Suprapubic skin (tissue), 4 donors: ENCODE measurements around the gene F5. TPM values are rescaled to one million over a fixed set of nuclear protein-coding genes. Genes with fewer than 3 reads are reported as not detected.

ENCODE experiments used
- DNase-seq, 2 donors: peaks; one replicate each; pipeline ENCODE4 v3.0.0-alpha.2; 2019; ENCODE audit warnings: low spot score in 2 of 2
- H3K27ac ChIP-seq: fragments of 200-600 bp; sonication (generic); one replicate; pipeline ENCODE4 v1.5.1; 2019
- H3K27me3 ChIP-seq: fragments of 200-600 bp; sonication (generic); one replicate; pipeline ENCODE4 v1.5.1; 2019
- H3K36me3 ChIP-seq: fragments of 200-600 bp; sonication (generic); one replicate; pipeline ENCODE4 v1.5.1; 2019
- H3K4me1 ChIP-seq: fragments of 200-600 bp; sonication (generic); one replicate; pipeline ENCODE4 v1.5.1; 2019
- H3K4me3 ChIP-seq: fragments of 200-600 bp; sonication (generic); one replicate; pipeline ENCODE4 v1.5.1; 2019; ENCODE audit warnings: mild to moderate bottlenecking
- H3K9me3 ChIP-seq: fragments of 200-600 bp; sonication (generic); one replicate; pipeline ENCODE4 v1.5.1; 2019
- EP300 ChIP-seq: sonication (generic); formaldehyde crosslinking; IDR thresholded peaks from one replicate; pipeline ENCODE4 v1.6.1; 2017; ENCODE audit warnings: antibody characterized with exemption
- POLR2A ChIP-seq, 2 donors: fragments of 450-650 bp; IDR thresholded peaks; one replicate each; pipeline ENCODE4 v1.6.1; 2017; ENCODE audit warnings: antibody characterized with exemption in 2 of 2, mild to moderate bottlenecking in 2 of 2, moderate library complexity in 2 of 2
- POLR2AphosphoS5 ChIP-seq, 3 donors: sonication (generic); formaldehyde crosslinking; IDR thresholded peaks; one replicate each; pipeline ENCODE4 v1.6.1; 2017; ENCODE audit warnings: antibody characterized with exemption in 3 of 3
- WGBS: methylation state at CpG from one replicate; pipeline ENCODE4 v1.1.5; 2018; 5-methylcytosine and 5-hydroxymethylcytosine counted together
- total RNA-seq, 4 donors: library from RNA; depleted of rRNA; stranded (reverse); fragments of >200 nt; gene quantifications; one replicate each; pipeline ENCODE4 v1.1.0, GENCODE V29; 2016
- TF ChIP-seq, protein P1 (sequence below), 2 donors: fragments of 200-600 bp in 1 of 2; fragments of 450-650 bp in 1 of 2; sonication (generic) in 1 of 2; IDR thresholded peaks; one replicate each; pipeline ENCODE4 v1.5.1; 2016 to 2019; ENCODE audit warnings: antibody characterized with exemption in 2 of 2, mild to moderate bottlenecking in 1 of 2, moderate library complexity in 1 of 2

F5 gene
- total RNA-seq, 4 donors from 2014 or later = 3.4 to 8.9 (median 5.4) TPM

DNA sequence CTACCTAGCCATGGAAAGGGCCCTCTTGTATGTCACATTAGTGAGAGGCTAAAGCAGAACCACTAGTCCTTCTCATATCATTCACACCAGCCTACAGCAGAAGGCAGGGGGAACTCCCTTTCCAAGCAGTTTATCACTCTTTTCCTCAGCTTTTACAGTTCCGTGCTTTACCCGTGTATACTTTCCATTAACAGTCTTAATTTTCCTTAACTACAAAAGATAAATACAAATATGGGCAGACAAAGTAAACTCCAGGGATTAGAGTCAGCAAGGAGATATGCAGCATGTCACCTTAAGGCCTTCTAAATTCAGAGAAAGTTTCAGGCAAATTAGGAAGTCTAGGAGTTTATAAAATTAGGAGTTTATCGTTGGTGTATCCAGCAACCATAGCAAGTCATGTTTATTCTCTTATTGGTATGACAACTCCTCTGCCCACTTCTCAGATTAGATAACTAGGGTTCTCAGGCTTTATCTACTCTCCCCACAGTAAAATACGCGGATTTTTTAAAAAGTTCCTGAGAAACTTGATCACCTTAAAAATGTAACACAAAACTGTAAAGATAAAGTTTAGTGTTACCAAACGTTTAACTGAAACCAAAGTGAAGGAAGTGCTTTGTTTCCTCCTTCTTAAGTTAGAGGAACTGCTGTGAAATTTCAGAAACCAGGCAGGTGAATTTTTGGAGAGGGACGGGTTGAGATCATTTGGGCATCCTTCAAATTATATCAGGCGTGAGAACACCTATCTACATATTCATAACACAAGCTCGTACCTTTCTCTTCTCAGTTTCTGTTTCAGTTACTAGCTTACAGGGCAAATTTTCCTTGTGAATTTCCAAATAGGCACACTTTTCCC, 57.8 kb downstream of the F5 start:
- Histone ChIP-seq H3K4me3 (peak overlapping the region; percentile 3), H3K27ac (peak overlapping the region; percentile 72), H3K4me1 (peaks cover 30% of the 10 kb centered on the region), H3K36me3 (no peaks in the 10 kb centered on the region), H3K27me3 (no peaks in the 10 kb centered on the region), H3K9me3 (no peaks in the 10 kb centered on the region)
- WGBS = 51% methylated on average over 9 of the region's 9 CpGs
- DNase-seq = no peak
- TF ChIP-seq EP300 = no peak
- no peak for TF ChIP-seq POLR2A (IDR thresholded peaks at IDR 0.05)

GRCh38 chr1:169527451-169528214, 58.6 kb downstream of the F5 start:
- Histone ChIP-seq H3K27ac (peak overlapping the region; percentile 72), H3K9me3 (no peaks in the 10 kb centered on the region), H3K27me3 (no peaks in the 10 kb centered on the region), H3K4me3 (no peak overlapping the region), H3K4me1 (peaks cover 30% of the 10 kb centered on the region), H3K36me3 (no peaks in the 10 kb centered on the region)
- DNase-seq = no peak
- WGBS = 52% methylated on average over 5 of the region's 5 CpGs
- TF ChIP-seq EP300 (no peak), POLR2AphosphoS5 (IDR thresholded peaks at IDR 0.05) (no peak), POLR2A (IDR thresholded peaks at IDR 0.05) (no peak)
- TF ChIP-seq, protein P1, sequence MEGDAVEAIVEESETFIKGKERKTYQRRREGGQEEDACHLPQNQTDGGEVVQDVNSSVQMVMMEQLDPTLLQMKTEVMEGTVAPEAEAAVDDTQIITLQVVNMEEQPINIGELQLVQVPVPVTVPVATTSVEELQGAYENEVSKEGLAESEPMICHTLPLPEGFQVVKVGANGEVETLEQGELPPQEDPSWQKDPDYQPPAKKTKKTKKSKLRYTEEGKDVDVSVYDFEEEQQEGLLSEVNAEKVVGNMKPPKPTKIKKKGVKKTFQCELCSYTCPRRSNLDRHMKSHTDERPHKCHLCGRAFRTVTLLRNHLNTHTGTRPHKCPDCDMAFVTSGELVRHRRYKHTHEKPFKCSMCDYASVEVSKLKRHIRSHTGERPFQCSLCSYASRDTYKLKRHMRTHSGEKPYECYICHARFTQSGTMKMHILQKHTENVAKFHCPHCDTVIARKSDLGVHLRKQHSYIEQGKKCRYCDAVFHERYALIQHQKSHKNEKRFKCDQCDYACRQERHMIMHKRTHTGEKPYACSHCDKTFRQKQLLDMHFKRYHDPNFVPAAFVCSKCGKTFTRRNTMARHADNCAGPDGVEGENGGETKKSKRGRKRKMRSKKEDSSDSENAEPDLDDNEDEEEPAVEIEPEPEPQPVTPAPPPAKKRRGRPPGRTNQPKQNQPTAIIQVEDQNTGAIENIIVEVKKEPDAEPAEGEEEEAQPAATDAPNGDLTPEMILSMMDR (IDR thresholded peaks at IDR 0.05) = no peak

GRCh38 chr1:169527001-169527400, 59.3 kb downstream of the F5 start:
- DNase-seq = no peak
- Histone ChIP-seq H3K9me3 (no peaks in the 10 kb centered on the region), H3K27ac (peak overlapping the region; percentile 72), H3K36me3 (no peaks in the 10 kb centered on the region), H3K4me3 (no peak overlapping the region), H3K27me3 (no peaks in the 10 kb centered on the region), H3K4me1 (peaks cover 30% of the 10 kb centered on the region)
- TF ChIP-seq EP300 (no peak), POLR2A (IDR thresholded peaks at IDR 0.05) (no peak), POLR2AphosphoS5 (IDR thresholded peaks at IDR 0.05) (no peak)
- TF ChIP-seq, protein P1 (IDR thresholded peaks at IDR 0.05) = no peak
- WGBS = 76% methylated on average over 3 of the region's 3 CpGs

DNA sequence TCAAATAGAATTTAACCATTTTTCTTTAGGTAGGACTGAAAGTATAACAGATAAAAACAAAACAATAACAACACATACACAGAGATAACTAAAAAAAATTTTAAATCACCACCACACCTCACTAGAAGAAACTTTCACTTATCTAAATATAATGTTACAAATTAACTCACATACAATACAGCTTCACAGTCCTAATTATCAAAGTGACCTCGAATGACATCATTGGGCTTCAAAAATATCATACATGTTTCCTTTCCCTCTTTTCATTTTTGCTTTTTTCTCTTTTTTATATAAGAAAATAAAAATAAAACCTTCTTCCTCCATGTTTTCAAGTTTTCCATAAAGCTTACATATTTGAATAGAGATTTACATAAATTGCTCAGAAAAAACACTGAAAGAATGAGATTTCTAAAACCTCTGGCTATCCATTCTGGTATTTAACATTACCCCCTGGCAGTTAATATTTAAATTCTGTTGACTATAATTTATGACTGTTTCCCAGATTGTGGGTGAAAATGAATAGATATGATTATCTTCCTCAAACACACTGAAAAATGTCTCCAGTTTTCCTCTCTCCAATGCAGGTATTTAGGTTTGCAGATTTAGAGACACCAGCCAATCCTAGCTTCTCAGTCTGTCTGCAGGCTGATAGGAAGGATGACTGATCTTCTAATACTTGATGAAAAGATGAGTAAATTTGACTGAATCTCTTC, 60.0 kb downstream of the F5 start:
- no peaks in the 10 kb centered on the region for H3K36me3 ChIP-seq
- no peak overlapping the region for H3K4me3 ChIP-seq
- DNase-seq = no peak
- 86% methylated on average over 1 of the region's 1 CpG for WGBS
- no peaks in the 10 kb centered on the region for H3K27me3 ChIP-seq
- H3K4me1 ChIP-seq = peaks cover 30% of the 10 kb centered on the region
- no peak overlapping the region for H3K27ac ChIP-seq
- TF ChIP-seq, protein P1 (IDR thresholded peaks at IDR 0.05) = no peak
- no peaks in the 10 kb centered on the region for H3K9me3 ChIP-seq

- no peak for DNase-seq
- Histone ChIP-seq H3K9me3 (no peaks in the 10 kb centered on the region), H3K4me3 (no peak overlapping the region), H3K27ac (no peak overlapping the region), H3K36me3 (no peaks in the 10 kb centered on the region), H3K27me3 (no peaks in the 10 kb centered on the region), H3K4me1 (peaks cover 30% of the 10 kb centered on the region)
- TF ChIP-seq EP300 (no peak), POLR2A (IDR thresholded peaks at IDR 0.05) (no peak), POLR2AphosphoS5 (IDR thresholded peaks at IDR 0.05) (no peak)
- 88% methylated on average over 1 of the region's 1 CpG for WGBS
Observed at GRCh38 chr1:169525391-169525790, 60.9 kb downstream of the F5 start.

DNA sequence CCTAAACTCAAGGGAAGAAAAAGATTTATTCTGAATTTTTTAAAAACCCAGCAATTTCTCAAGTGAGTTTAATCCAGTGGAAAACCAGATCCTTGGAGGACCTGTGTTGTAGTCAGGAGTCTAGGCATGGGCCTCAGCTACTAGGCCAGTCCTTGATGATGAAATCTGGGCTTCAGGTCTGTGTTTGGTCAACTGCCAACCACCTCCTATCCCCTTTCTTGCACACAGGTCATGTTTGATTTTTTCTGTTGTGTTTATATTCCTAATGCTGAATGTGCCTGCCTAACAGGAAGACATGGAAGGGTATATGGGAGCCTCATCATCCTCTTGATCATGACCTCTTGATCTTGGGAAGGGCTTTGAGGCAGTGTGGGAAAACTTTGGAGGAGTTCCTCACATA, 62.4 kb downstream of the F5 start:
- no peak for TF ChIP-seq EP300
- TF ChIP-seq POLR2A (IDR thresholded peaks at IDR 0.05) = no peak
- TF ChIP-seq POLR2AphosphoS5 (IDR thresholded peaks at IDR 0.05) = no peak
- TF ChIP-seq, protein P1 (IDR thresholded peaks at IDR 0.05) = no peak
- Histone ChIP-seq H3K27me3 (no peaks in the 10 kb centered on the region), H3K36me3 (no peaks in the 10 kb centered on the region)

More for the DNA sequence above, 62.4 kb downstream of the F5 start:
- no peaks in the 10 kb centered on the region for H3K9me3 ChIP-seq
- H3K4me3 ChIP-seq = no peak overlapping the region
- peaks cover 19% of the 10 kb centered on the region for H3K4me1 ChIP-seq
- H3K27ac ChIP-seq = no peak overlapping the region
- no peak for DNase-seq
